ENCODE measurements around the gene UBR2. TPM values are rescaled to one million over a fixed set of nuclear protein-coding genes. Genes with fewer than 3 reads are reported as not detected.
A peak's percentile ranks its signal among the peaks of the same experiment; 100 is the strongest.

Gene UBR2
- total RNA-seq, 1 donor from 2014 or later: 20.9 TPM

DNA sequence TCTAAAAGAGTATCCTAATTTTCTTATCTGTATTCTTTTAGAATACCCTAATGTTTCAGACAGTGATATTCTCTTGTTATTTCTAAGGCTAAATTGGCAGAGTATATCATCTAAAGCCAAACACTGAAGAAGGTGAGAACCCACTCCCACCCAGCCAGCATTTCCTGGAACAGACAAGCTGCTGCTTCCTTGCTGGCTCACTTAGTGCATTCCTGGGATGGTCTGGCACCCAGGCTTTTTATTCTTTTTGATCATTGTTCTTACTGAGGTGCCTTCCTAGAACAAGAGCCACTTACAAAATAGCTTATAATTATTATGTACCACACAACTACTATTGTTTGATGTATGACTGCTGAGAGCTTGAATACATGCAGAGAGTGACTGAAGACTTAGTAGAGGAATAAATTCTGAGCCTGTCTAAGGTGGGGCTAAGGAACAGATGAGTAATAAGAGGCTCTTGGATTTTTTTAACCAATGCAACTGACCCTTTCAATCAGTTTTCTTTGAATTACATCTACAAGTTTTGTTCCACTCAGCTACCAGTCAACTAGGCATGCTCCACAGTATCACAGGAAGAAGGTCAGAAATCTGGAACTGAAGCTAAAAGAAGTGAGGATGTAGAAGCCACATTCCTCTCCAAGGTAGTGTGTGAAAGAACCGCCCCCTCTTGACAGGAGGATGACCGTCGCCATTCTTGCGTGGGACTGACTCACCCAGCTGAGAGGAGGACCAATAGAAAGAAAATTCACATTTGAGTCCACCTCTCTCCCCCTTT, 128.5 kb downstream of the UBR2 start:
- H3K27ac Mint-ChIP-seq (ENCODE audit: unreplicated experiment): peak overlapping the region; percentile 50
- peaks cover 26% of the 10 kb centered on the region for H3K36me3 Mint-ChIP-seq (ENCODE audit: low read depth)
- TF ChIP-seq, protein P1, sequence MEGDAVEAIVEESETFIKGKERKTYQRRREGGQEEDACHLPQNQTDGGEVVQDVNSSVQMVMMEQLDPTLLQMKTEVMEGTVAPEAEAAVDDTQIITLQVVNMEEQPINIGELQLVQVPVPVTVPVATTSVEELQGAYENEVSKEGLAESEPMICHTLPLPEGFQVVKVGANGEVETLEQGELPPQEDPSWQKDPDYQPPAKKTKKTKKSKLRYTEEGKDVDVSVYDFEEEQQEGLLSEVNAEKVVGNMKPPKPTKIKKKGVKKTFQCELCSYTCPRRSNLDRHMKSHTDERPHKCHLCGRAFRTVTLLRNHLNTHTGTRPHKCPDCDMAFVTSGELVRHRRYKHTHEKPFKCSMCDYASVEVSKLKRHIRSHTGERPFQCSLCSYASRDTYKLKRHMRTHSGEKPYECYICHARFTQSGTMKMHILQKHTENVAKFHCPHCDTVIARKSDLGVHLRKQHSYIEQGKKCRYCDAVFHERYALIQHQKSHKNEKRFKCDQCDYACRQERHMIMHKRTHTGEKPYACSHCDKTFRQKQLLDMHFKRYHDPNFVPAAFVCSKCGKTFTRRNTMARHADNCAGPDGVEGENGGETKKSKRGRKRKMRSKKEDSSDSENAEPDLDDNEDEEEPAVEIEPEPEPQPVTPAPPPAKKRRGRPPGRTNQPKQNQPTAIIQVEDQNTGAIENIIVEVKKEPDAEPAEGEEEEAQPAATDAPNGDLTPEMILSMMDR (IDR thresholded peaks at IDR 0.05): no peak
- H3K27me3 Mint-ChIP-seq (ENCODE audit: low read depth): no peaks in the 10 kb centered on the region
- H3K4me3 Mint-ChIP-seq (ENCODE audit: unreplicated experiment): no peak overlapping the region
- DNase-seq (ENCODE audit: low spot score): no peak
- H3K9me3 Mint-ChIP-seq (ENCODE audit: low read depth): no peaks in the 10 kb centered on the region
- H3K4me1 Mint-ChIP-seq (ENCODE audit: low read depth): peaks cover 46% of the 10 kb centered on the region

DNA sequence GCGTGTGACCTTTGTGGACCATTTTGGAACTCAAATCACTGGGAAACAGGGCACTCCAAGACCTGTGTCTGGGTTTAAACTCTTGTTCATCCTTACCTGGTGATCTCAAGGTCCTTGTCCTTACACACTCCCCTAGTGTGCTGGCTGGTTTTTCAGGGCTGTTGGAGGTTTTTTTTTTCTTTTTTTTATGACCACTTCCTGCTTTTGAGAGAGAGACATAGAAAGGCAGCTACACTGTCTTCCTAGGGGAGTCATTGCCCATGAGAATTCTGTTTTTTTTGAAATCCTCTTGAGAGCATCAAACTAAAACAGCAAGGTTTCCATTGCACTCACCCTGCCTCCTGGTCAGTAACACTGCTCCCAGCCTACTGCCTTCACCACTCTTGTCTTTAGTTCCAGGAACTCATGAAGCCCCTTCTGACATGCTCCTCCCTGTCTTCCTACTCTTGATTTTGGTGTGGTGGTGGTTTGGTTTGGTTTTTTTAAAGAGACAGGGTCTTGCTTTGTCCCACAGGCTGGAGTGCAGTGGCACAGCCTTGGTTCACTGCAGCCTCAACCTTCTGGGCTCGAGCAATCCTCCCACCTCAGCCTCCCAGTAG, 130.0 kb downstream of the UBR2 start:
- TF ChIP-seq, protein P1 (IDR thresholded peaks at IDR 0.05): no peak
- no peaks in the 10 kb centered on the region for H3K9me3 Mint-ChIP-seq (ENCODE audit: low read depth)
- H3K4me3 Mint-ChIP-seq (ENCODE audit: unreplicated experiment): no peak overlapping the region
- H3K36me3 Mint-ChIP-seq (ENCODE audit: low read depth): peaks cover 18% of the 10 kb centered on the region
- H3K4me1 Mint-ChIP-seq (ENCODE audit: low read depth): peaks cover 46% of the 10 kb centered on the region
- H3K27me3 Mint-ChIP-seq (ENCODE audit: low read depth): no peaks in the 10 kb centered on the region
- peak overlapping the region; percentile 32 for H3K27ac Mint-ChIP-seq (ENCODE audit: unreplicated experiment)
- DNase-seq (ENCODE audit: low spot score): no peak

DNA sequence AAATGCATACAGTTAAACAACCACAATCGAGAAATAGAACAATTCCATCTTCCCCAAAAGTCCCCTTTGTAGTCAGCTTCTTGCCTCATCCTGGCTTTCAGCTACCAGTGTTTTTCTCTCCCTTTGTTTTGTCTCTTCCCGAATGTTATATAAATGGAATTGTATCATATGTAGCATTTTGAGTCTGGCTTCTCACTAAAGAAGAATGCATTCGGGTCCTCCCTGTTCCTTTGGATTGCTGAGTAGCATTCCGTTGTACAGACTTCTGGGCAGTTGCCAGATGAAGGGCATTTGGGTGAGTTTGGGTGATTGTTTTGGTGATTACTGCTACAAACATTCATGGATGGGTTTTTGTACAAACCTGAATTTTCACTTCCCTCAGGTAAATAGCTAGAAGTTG, 130.8 kb downstream of the UBR2 start:
- Mint-ChIP-seq H3K4me3 (ENCODE audit: unreplicated experiment) (no peak overlapping the region), H3K27me3 (ENCODE audit: low read depth) (no peaks in the 10 kb centered on the region), H3K27ac (ENCODE audit: unreplicated experiment) (peak overlapping the region; percentile 32), H3K4me1 (ENCODE audit: low read depth) (peaks cover 46% of the 10 kb centered on the region), H3K36me3 (ENCODE audit: low read depth) (peaks cover 15% of the 10 kb centered on the region), H3K9me3 (ENCODE audit: low read depth) (no peaks in the 10 kb centered on the region)
- TF ChIP-seq, protein P1 (IDR thresholded peaks at IDR 0.05): no peak
- DNase-seq (ENCODE audit: low spot score): no peak

DNA sequence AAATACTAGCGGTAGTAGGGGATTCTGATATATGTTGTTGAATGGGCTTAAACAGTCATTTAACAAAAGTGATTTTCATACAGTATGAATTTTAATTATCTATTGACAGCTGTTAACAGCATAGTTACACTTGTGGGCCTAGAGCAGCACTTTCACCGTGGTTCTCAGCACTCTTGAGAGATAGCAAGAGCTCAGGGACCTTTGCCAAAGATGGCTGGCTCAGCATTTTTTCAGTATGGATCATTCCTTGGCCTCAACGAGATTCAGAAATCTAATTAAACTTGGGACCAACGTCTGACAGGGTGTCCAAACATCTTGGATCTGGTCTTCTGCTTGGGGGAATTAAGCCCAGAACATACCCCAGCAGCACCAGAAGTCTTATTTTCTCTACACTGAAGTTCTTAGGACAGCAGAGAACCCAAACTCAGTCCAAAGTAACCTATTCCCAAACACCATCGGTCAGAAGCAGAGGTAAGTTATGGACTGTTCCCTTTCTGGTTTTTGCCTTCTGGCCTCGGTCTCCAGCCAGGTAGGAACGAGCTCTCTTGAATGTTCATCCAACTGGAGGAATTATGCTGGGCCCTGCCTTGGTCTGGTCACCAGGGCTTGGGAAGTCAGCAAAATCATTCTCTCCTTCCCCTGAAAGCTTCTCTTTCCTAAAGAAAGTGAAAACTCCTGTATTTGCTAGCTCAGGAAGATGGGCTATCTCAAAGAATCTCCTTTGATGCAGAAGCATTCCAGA, 132.9 kb downstream of the UBR2 start:
- Mint-ChIP-seq H3K9me3 (ENCODE audit: low read depth) (no peaks in the 10 kb centered on the region), H3K27me3 (ENCODE audit: low read depth) (no peaks in the 10 kb centered on the region), H3K27ac (ENCODE audit: unreplicated experiment) (no peak overlapping the region), H3K4me1 (ENCODE audit: low read depth) (peaks cover 30% of the 10 kb centered on the region), H3K4me3 (ENCODE audit: unreplicated experiment) (no peak overlapping the region), H3K36me3 (ENCODE audit: low read depth) (peaks cover 8% of the 10 kb centered on the region)
- DNase-seq (ENCODE audit: low spot score): no peak
- TF ChIP-seq, protein P1 (IDR thresholded peaks at IDR 0.05): no peak

DNA sequence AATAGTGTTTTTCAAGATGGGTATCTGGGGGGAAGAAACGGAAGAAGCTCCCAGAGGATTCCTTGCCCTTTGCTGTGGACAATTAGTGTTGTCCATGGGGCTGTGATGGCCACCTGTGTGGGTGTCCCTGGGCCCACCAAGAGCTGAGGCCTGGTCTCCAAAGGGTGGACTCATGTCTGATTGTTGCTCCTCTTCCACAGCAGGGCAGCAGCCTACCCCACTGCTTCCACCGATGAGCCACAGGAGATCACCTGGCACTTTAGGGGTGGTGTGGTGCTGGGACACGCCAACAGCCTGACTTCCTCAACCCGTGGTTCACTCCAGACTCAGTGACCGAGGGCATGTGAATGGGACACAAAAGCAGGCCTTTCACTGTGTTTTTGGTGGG, 133.4 kb downstream of the UBR2 start:
- Mint-ChIP-seq H3K4me1 (ENCODE audit: low read depth) (peaks cover 26% of the 10 kb centered on the region), H3K36me3 (ENCODE audit: low read depth) (peaks cover 8% of the 10 kb centered on the region), H3K9me3 (ENCODE audit: low read depth) (no peaks in the 10 kb centered on the region), H3K4me3 (ENCODE audit: unreplicated experiment) (no peak overlapping the region), H3K27ac (ENCODE audit: unreplicated experiment) (no peak overlapping the region), H3K27me3 (ENCODE audit: low read depth) (no peaks in the 10 kb centered on the region)
- no peak for DNase-seq (ENCODE audit: low spot score)
- TF ChIP-seq, protein P1 (IDR thresholded peaks at IDR 0.05): no peak

All from chondrocyte (in vitro differentiated cells).